SJCRH30 (cell line): Measurements from ENCODE around the gene MACROH2A2. TPM values are rescaled to one million over a fixed set of nuclear protein-coding genes. Genes with fewer than 3 reads are reported as not detected.
"Not testable (repeated sequence)": the region's sequence is repeated elsewhere in the genome, so short reads cannot be mapped to it uniquely, and the experiment has no call there.

ENCODE experiments used
- DNase-seq, 2 experiments: peaks; one replicate each; pipeline ENCODE4 v3.0.0-alpha.2; 2015 to 2020
- H3K27ac ChIP-seq: fragments of 250-450 bp; sonication (Bioruptor Pico); 2 replicates; pipeline ENCODE4 v1.5.1; 2020; ENCODE audit warnings: mild to moderate bottlenecking, moderate library complexity
- H3K27me3 ChIP-seq: fragments of 250-450 bp; sonication (Bioruptor Pico); 2 replicates; pipeline ENCODE4 v1.5.1; 2020; ENCODE audit warnings: mild to moderate bottlenecking, moderate library complexity
- H3K36me3 ChIP-seq: fragments of 250-450 bp; sonication (Bioruptor Pico); 2 replicates; pipeline ENCODE4 v1.5.1; 2020; ENCODE audit warnings: mild to moderate bottlenecking, moderate library complexity
- H3K4me1 ChIP-seq: fragments of 250-450 bp; sonication (Bioruptor Pico); 2 replicates; pipeline ENCODE4 v1.5.1; 2020; ENCODE audit warnings: mild to moderate bottlenecking, moderate library complexity
- H3K4me3 ChIP-seq: fragments of 250-450 bp; sonication (Bioruptor Pico); 2 replicates; pipeline ENCODE4 v1.5.1; 2020; ENCODE audit warnings: mild to moderate bottlenecking, moderate library complexity
- H3K9me3 ChIP-seq: fragments of 250-450 bp; sonication (Bioruptor Pico); replicated peaks from 2 replicates; pipeline ENCODE4 v1.5.1; 2020; ENCODE audit warnings: mild to moderate bottlenecking, moderate library complexity
- total RNA-seq: library from RNA; depleted of rRNA; stranded (reverse); fragments of >200 nt; shearing (Covaris generic); gene quantifications from 2 replicates; pipeline ENCODE4 v1.2.3, GENCODE V29; 2014

MACROH2A2 gene
- total RNA-seq, 1 experiment from 2014 or later: 13.2 TPM

DNA sequence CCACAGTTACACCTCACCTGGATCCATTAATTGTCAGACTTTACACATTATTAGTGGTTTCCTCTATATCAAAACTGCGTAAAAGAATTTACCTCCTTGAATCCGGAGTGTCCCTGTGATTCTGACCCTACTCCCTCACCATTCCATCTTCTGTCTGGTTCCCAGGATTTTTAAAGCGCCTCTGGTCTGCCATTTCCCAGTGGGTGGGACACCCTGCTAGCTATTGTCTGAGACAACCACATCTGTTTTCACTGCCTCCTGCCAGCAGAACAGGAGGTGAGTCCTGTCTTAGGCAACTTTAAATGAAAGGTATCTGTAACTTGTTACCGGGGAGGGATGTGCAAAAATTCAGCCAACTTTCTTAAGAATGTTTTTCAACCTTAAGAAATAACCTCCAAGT is 2.3 kb downstream of the MACROH2A2 start:
- Histone ChIP-seq H3K27ac (no peak overlapping the region), H3K9me3 (no peaks in the 10 kb centered on the region), H3K4me1 (no peaks in the 10 kb centered on the region), H3K4me3 (no peak overlapping the region), H3K36me3 (no peaks in the 10 kb centered on the region), H3K27me3 (0 out of 2 replicates have a peak, but pooled peaks cover 4% of the 10 kb centered on the region)
- DNase-seq: no peak

DNA sequence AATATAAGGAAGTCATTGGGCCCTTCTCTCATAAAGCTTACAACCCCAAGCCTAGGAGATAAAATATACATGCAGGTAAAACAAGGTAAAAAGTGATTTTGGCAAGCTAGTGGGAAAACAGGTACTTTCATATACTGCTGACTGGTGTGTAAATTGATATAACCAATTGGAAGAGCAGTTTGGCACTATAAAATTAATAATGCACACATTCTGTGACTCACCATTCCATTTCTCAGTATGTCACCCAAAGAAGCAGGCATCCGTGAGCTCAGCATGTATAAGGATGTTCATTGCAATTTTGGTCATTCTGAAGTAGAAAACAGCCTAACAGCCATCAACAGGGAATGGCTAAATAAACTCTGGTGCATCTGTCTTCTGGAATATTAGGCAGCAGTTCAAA is 2.9 kb downstream of the MACROH2A2 start:
- Histone ChIP-seq H3K4me1 (no peaks in the 10 kb centered on the region), H3K27me3 (0 out of 2 replicates have a peak, but pooled peaks cover 4% of the 10 kb centered on the region)
- no peak for DNase-seq

DNA sequence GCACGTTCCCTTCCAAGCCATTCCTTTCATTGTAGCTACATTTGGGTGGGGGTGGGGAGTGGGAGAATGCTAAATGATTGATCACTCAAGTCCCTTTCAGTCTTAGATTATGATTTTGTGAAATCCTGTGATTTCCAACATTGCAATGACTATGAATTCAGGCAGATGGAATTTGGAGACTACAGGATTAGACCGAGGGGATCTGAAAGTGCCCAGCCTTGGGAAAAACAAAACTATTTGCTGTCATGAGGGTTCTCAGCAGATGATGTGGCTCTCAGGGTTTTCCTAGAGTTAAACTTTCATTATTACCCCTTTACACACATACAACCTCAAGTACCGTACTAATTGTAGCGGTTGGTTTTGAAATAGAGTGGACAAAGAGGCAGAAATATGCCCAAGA is 4.7 kb downstream of the MACROH2A2 start:
- no peaks in the 10 kb centered on the region for H3K36me3 ChIP-seq
- H3K27me3 ChIP-seq: no peaks in the 10 kb centered on the region
- DNase-seq: no peak
- no peaks in the 10 kb centered on the region for H3K4me1 ChIP-seq
- H3K4me3 ChIP-seq: no peak overlapping the region
- H3K9me3 ChIP-seq: no peaks in the 10 kb centered on the region
- no peak overlapping the region for H3K27ac ChIP-seq

More for the DNA sequence above, 2.9 kb downstream of the MACROH2A2 start:
- no peaks in the 10 kb centered on the region for H3K9me3 ChIP-seq
- H3K36me3 ChIP-seq: no peaks in the 10 kb centered on the region
- no peak overlapping the region for H3K27ac ChIP-seq
- H3K4me3 ChIP-seq: no peak overlapping the region

DNA sequence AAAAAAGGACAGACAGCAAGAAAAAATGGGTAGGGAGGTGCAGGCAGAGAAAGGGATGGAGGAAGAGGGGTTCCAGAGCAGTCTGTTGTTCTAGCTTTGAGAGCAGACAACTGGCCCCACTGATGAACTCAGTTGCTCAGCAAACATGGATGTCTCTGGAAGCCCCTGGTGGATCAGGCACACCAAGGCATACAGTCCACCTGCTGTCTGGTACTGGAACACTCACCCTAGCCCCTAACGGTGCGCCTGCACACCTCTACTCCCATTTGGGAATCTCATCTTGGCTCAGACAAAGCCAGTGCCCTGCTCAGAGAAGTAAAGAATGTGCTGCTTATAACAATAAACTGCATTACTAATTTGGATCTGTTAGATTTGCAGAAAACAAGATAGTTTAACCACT is 7.7 kb downstream of the MACROH2A2 start:
- Histone ChIP-seq H3K4me3 (no peak overlapping the region), H3K4me1 (no peaks in the 10 kb centered on the region), H3K27me3 (no peaks in the 10 kb centered on the region), H3K36me3 (no peaks in the 10 kb centered on the region), H3K27ac (no peak overlapping the region), H3K9me3 (no peaks in the 10 kb centered on the region)
- no peak for DNase-seq

DNA sequence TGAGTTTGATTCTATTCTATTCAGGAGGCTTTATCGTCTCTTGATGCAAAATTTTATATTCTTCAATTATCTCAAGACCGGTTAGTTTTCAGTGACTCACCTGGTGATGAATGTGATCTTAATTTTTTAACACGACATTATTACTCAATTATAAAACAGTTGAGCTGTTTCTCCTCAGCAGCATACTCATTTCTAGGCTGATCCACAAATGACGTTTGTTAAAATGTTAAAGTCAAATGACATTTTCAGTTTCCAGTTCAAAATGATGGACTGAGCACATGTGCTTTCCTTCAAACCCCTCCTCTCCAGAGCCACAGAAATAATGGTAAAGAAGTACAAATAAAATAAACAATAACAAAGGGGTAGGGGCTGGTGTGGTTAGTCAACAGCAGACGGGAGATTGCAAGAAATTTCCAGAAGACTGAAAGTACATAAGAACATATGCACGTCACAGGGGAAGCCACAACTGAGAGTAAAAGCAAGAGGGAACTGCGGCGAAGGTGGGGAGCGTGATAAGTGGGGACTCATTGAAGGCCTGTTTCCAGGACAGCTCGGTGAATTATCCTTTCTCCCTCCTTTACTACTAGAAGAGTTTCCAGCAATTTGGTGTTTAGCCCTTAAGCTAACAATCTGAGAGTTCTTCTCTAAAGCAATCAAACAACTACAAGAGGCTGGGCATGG is 10.9 kb downstream of the MACROH2A2 start:
- Histone ChIP-seq H3K9me3 (no peaks in the 10 kb centered on the region), H3K36me3 (no peaks in the 10 kb centered on the region), H3K27ac (no peak overlapping the region), H3K4me1 (no peaks in the 10 kb centered on the region), H3K27me3 (no peaks in the 10 kb centered on the region), H3K4me3 (no peak overlapping the region)
- DNase-seq: no peak

DNA sequence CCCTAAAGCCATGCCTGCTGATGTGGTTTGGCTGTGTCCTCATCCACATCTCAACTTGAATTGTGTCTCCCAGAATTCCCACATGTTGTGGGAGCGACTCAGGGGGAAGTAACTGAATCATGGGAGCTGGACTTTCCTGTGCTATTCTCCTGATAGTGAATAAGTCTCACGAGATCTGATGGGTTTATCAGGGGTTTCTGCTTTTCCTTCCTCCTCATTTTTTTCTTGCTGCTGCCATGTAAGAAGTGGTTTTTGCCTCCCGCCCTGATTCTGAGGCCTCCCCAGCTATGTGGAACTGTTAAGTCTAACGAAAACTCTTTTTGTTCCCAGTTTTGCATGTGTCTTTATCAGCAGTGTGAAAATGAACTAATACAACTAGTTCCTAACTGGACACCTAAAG is 11.8 kb downstream of the MACROH2A2 start:
- no peaks in the 10 kb centered on the region for H3K4me1 ChIP-seq
- H3K4me3 ChIP-seq: no peak overlapping the region
- H3K36me3 ChIP-seq: no peaks in the 10 kb centered on the region
- no peaks in the 10 kb centered on the region for H3K9me3 ChIP-seq
- H3K27ac ChIP-seq: no peak overlapping the region
- H3K27me3 ChIP-seq: no peaks in the 10 kb centered on the region
- DNase-seq: no peak

DNA sequence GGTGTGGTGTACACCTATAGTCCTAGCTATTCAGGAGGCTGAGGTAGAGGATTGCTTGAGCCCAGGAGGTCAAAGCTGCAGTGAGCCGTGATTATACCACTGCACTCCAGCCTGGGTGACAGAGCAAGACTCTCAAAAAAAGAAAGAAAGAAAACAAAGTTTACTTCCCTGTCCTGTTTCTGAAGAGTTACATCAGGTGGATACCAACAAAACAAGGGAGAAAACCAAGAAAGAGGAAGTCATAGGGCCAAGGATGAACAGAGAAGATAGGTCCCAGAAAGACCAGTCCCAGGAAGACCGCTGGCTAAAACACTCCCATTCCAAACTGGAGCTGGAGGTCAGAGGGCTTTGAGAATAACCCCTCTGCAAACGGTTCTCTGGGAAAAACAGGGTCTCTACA is 13.5 kb downstream of the MACROH2A2 start:
- H3K9me3 ChIP-seq: no peaks in the 10 kb centered on the region
- H3K27me3 ChIP-seq: no peaks in the 10 kb centered on the region
- no peak for DNase-seq
- no peak overlapping the region for H3K27ac ChIP-seq
- H3K4me1 ChIP-seq: no peaks in the 10 kb centered on the region
- no peak overlapping the region for H3K4me3 ChIP-seq
- H3K36me3 ChIP-seq: no peaks in the 10 kb centered on the region

DNA sequence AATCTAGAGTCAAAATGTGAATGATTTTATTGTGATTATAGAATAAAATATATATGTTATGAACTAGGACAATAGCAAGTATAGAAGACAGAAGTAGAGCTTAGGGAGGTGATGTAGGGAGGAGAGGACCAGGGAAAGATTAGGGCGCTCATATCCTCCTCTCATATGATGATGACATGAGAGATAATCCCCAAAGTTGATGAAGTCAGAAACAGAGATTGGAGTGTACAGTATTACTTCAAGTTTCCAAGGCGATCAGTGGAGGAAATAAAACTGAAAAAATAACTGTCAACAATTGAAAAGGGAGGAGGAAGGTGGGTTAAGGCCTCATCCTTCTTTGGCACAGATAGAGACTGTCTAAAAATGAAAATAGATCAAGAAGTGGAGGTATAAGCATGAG is 14.9 kb downstream of the MACROH2A2 start:
- H3K27ac ChIP-seq: no peak overlapping the region
- no peaks in the 10 kb centered on the region for H3K4me1 ChIP-seq
- no peak for DNase-seq
- H3K9me3 ChIP-seq: no peaks in the 10 kb centered on the region
- no peaks in the 10 kb centered on the region for H3K27me3 ChIP-seq
- no peak overlapping the region for H3K4me3 ChIP-seq
- no peaks in the 10 kb centered on the region for H3K36me3 ChIP-seq

DNA sequence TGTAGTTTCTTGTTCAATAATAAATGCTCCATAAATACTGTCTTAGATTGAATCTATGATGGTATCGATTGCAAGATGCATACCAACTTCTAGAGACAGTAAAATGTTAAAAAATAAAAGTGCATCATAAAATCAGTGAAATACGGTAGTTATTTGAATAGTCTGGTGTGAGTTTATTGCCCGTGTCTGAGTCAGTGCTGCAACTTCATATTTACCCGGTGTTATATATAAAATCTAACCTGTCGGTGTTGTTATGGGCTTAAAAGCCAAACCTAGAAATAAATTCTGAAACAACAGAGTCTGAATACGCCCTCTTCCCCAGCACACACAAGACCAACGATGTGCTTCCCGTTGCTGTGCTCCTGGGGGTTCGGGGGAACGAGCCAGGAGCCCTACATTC is 16.3 kb downstream of the MACROH2A2 start:
- H3K4me3 ChIP-seq: no peak overlapping the region
- no peak overlapping the region for H3K27ac ChIP-seq

DNA sequence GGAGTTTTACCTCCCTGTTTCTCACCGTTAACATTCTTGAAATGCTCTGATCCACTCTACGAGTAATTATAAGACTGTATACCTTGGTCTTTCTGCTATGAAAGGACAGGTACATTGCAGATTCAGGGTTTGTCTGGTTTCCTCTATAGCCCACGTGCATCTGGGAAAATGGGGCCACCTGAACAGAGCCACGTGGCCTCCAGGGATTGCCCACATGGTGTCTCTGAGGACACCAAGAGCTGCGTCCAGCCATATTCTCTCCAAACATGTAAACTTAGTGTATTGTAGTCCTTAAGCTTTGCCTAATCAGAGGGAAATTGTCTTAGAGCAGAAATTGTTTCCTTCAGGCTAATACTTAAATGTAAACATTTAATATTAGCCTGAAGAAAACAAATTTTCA is 16.7 kb downstream of the MACROH2A2 start:
- H3K36me3 ChIP-seq: no peaks in the 10 kb centered on the region
- no peak overlapping the region for H3K27ac ChIP-seq
- no peaks in the 10 kb centered on the region for H3K27me3 ChIP-seq
- H3K4me1 ChIP-seq: no peaks in the 10 kb centered on the region
- H3K4me3 ChIP-seq: no peak overlapping the region
- DNase-seq: no peak
- no peaks in the 10 kb centered on the region for H3K9me3 ChIP-seq

More for the DNA sequence above, 16.3 kb downstream of the MACROH2A2 start:
- H3K27me3 ChIP-seq: no peaks in the 10 kb centered on the region
- H3K4me1 ChIP-seq: no peaks in the 10 kb centered on the region
- no peaks in the 10 kb centered on the region for H3K9me3 ChIP-seq
- no peak for DNase-seq
- no peaks in the 10 kb centered on the region for H3K36me3 ChIP-seq

DNA sequence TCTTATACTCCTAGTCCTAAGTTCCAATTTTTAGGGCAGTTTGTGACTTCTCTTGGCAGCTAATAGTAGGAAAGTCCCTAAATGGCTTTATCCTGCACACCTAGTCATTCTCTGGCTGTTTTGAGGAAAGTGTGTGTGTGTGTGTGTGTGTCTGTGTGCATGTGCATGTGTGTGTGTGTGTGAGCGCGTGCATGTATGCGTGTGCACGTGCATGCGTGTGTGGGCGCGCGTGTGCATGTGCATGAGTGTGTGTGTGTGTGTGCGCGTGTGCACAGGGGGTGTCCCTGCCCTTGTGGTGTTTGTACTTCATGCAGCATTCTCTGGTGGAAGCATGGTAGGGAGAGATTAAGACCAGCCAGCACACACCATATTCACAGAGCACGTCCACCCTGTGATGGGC is 18.2 kb downstream of the MACROH2A2 start:
- Histone ChIP-seq H3K36me3 (no peaks in the 10 kb centered on the region), H3K4me3 (no peak overlapping the region), H3K27me3 (no peaks in the 10 kb centered on the region), H3K4me1 (no peaks in the 10 kb centered on the region), H3K9me3 (no peaks in the 10 kb centered on the region), H3K27ac (no peak overlapping the region)
- DNase-seq: no peak

DNA sequence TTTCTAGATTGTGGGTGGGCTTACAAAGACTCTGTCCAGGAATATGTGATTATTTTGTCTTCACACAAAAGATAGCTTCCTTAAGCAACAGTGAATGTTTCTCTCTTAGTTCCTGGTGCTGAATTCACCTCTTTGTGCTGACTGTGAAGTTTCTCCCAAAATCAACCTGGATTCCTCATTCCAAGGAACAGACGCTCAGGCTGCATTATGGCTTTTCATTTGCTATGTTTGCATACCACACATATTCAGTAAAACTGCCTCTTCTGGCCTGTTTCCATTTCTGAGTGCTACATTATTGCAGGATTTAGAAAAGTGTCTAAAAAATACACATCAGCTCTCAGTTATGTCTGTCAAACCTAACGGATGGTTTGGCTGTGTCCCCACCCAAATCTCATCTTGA is 21.5 kb downstream of the MACROH2A2 start:
- Histone ChIP-seq H3K4me3 (no peak overlapping the region), H3K27me3 (no peaks in the 10 kb centered on the region), H3K4me1 (no peaks in the 10 kb centered on the region), H3K9me3 (no peaks in the 10 kb centered on the region), H3K36me3 (no peaks in the 10 kb centered on the region), H3K27ac (no peak overlapping the region)
- DNase-seq: no peak

DNA sequence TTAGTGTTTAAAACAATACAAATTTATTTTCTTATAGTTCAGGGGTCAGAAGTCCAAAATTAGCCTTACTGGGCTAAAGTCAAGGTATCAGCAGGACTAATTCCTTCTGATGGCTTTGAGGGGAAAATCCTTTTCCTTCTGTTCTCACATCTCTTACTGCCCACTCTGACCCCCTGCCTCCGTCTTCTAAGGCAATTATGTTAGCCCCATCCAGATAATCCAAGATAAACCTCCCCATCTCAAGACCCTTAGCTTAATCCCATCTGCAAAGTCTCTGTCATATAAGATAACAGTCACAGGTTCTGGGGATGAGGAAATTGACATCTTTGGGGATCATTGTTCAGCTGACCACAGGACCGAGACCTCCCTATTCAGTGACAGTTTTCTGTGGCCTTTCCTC is 22.3 kb downstream of the MACROH2A2 start:
- DNase-seq: no peak
- H3K36me3 ChIP-seq: no peaks in the 10 kb centered on the region
- H3K4me3 ChIP-seq: no peak overlapping the region
- H3K27me3 ChIP-seq: no peaks in the 10 kb centered on the region
- H3K4me1 ChIP-seq: no peaks in the 10 kb centered on the region
- no peaks in the 10 kb centered on the region for H3K9me3 ChIP-seq
- no peak overlapping the region for H3K27ac ChIP-seq

DNA sequence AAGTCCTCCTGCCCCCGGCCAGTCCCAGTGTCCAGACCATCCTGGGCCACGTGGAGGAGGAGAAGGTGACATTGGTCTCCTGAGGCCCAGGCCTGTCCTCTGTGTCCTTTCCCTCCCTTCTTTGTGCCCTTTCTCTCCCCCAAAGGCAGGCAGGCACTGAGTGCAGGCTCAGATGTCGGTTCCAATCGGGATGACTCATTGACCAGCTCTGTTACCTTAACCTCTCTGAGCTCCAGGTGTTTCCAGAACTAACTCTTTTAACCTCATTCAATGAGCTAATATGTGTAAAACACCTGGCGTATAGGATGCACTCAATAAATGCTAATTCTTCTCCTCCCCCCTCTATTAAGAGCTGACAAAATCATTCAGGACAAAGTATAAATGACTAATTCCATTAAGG is 25.7 kb downstream of the MACROH2A2 start:
- Histone ChIP-seq H3K27me3 (no peaks in the 10 kb centered on the region), H3K4me3 (no peak overlapping the region), H3K9me3 (no peaks in the 10 kb centered on the region), H3K36me3 (no peaks in the 10 kb centered on the region), H3K27ac (no peak overlapping the region), H3K4me1 (no peaks in the 10 kb centered on the region)
- no peak for DNase-seq

DNA sequence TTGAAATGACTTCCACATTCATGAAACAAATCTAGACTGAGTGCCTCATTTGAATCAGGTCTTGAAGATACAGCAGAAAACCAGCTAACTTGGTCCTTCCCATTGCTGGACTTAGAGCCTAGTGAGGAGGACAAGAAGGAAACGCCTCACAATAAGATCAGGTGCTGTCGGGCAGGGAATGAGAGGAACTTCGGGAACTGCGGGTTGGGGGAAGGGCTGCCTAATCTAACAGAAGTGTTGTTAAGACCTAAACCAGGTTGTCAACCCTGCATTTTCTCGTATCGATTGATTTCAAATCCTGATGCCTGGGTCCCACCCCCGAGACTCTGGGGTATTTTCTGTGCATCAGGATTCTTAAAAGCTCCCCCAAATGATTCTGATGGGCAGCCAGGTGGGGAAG is 26.3 kb downstream of the MACROH2A2 start:
- Histone ChIP-seq H3K36me3 (no peaks in the 10 kb centered on the region), H3K27ac (no peak overlapping the region), H3K4me1 (no peaks in the 10 kb centered on the region), H3K4me3 (no peak overlapping the region), H3K9me3 (no peaks in the 10 kb centered on the region), H3K27me3 (no peaks in the 10 kb centered on the region)
- DNase-seq: no peak

DNA sequence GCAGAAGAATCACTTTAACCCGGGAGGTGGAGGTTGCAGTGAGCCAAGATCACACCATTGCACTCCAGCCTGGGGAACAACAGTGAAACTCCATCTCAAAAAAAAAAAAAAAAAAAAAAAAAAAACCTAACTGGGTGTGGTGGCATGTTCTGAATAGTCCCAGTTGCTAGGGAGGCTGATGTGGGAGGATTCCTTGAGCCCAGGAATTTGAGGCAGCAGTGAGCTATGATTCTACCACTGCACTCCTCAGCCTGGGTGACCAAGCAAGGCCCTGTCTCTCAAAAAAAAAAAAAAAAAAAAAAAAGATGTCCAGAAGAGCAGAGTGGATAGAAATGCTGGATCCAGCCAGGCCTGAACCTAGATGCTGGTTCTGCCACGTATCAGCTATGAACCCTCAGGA is 28.1 kb downstream of the MACROH2A2 start:
- not testable (repeated sequence) for H3K27me3 ChIP-seq, H3K4me1 ChIP-seq, H3K9me3 ChIP-seq, DNase-seq, H3K27ac ChIP-seq, H3K36me3 ChIP-seq, H3K4me3 ChIP-seq
